Endothelial cell of hepatic sinusoid (primary cell): Measurements from ENCODE around the gene CNKSR2.
"Not testable (repeated sequence)": the region's sequence is repeated elsewhere in the genome, so short reads cannot be mapped to it uniquely, and the experiment has no call there.

Source experiments
- in situ Hi-C: cut with HindIII; loops from 2 replicates; pipeline ENCODE4 v1.10.0; 2017; ENCODE audit warnings: low sequenced_read_pairs

Gene CNKSR2

GRCh38 chrX:21438792-21439191 lies 64.6 kb downstream of the CNKSR2 start:
- in situ Hi-C loops: no loop called here

GRCh38 chrX:21440911-21441310 lies 66.7 kb downstream of the CNKSR2 start:
- in situ Hi-C loops: no loop called here

GRCh38 chrX:21457718-21458117 lies 83.5 kb downstream of the CNKSR2 start:
- in situ Hi-C loops: no loop called here

- in situ Hi-C loops: no loop called here
These were observed 94.9 kb downstream of the CNKSR2 start for GRCh38 chrX:21469071-21469470.

- in situ Hi-C loops: no loop called here
These were observed 102.7 kb downstream of the CNKSR2 start for GRCh38 chrX:21476909-21477308.

GRCh38 chrX:21479695-21480270 lies 105.6 kb downstream of the CNKSR2 start:
- in situ Hi-C loops: no loop called here

GRCh38 chrX:21481761-21482160 lies 107.5 kb downstream of the CNKSR2 start:
- in situ Hi-C loops: no loop called here

GRCh38 chrX:21484051-21484450 lies 109.8 kb downstream of the CNKSR2 start:
- in situ Hi-C loops: not testable (repeated sequence)

GRCh38 chrX:21487832-21488231 lies 113.6 kb downstream of the CNKSR2 start:
- in situ Hi-C loops: no loop called here

GRCh38 chrX:21490341-21490740 lies 116.1 kb downstream of the CNKSR2 start:
- in situ Hi-C loops: no loop called here

GRCh38 chrX:21493226-21493830 lies 119.1 kb downstream of the CNKSR2 start:
- in situ Hi-C loops: no loop called here

- in situ Hi-C loops: no loop called here
These were observed 129.4 kb downstream of the CNKSR2 start for GRCh38 chrX:21503593-21503992.

GRCh38 chrX:21509912-21510311 lies 135.7 kb downstream of the CNKSR2 start:
- in situ Hi-C loops: no loop called here

- in situ Hi-C loops: no loop called here
These were observed 149.8 kb downstream of the CNKSR2 start for GRCh38 chrX:21524008-21524407.

GRCh38 chrX:21528076-21528475 lies 153.9 kb downstream of the CNKSR2 start:
- in situ Hi-C loops: no loop called here

GRCh38 chrX:21529771-21530170 lies 155.6 kb downstream of the CNKSR2 start:
- in situ Hi-C loops: no loop called here

GRCh38 chrX:21544642-21545041 lies 170.4 kb downstream of the CNKSR2 start:
- in situ Hi-C loops: not testable (repeated sequence)

GRCh38 chrX:21559417-21559816 lies 185.2 kb downstream of the CNKSR2 start:
- in situ Hi-C loops: no loop called here

- in situ Hi-C loops: no loop called here
These were observed 190.8 kb downstream of the CNKSR2 start for GRCh38 chrX:21565025-21565424.

GRCh38 chrX:21574793-21575192 lies 200.6 kb downstream of the CNKSR2 start:
- in situ Hi-C loops: no loop called here

- in situ Hi-C loops: no loop called here
These were observed 207.3 kb downstream of the CNKSR2 start for GRCh38 chrX:21581479-21581878.

GRCh38 chrX:21586001-21586400 lies 211.8 kb downstream of the CNKSR2 start:
- in situ Hi-C loops: no loop called here
